Gastrocnemius medialis (tissue), 4 donors: Measurements from ENCODE around the gene MIGA1. TPM values are rescaled to one million over a fixed set of nuclear protein-coding genes. Genes with fewer than 3 reads are reported as not detected.

Experiments
- ATAC-seq, 2 donors: fragments of 150-250 bp; one replicate each; pipeline ENCODE4 v1.9.1; 2016
- DNase-seq, 2 donors: peaks; one replicate each; pipeline ENCODE4 v3.0.0-alpha.2; 2019
- H3K27ac ChIP-seq, 4 donors: fragments of 200-600 bp; sonication (generic); 1 replicate in 1 of 4; 2 replicates in 3 of 4; pipeline ENCODE4 v1.5.1; 2016 to 2018; ENCODE audit warnings: mild to moderate bottlenecking in 2 of 4, moderate library complexity in 1 of 4
- H3K27me3 ChIP-seq, 3 donors: fragments of 200-600 bp; sonication (generic) in 2 of 3; 1 replicate in 1 of 3; 2 replicates in 2 of 3; pipeline versions ENCODE4 v1.5.1 to v1.6.0; 2016 to 2019; ENCODE audit warnings: mild to moderate bottlenecking in 1 of 3, moderate library complexity in 1 of 3
- H3K36me3 ChIP-seq, 2 donors: fragments of 200-600 bp; sonication (generic) in 1 of 2; one replicate each; pipeline ENCODE4 v1.5.1; 2017 to 2018
- H3K4me1 ChIP-seq, 2 donors: fragments of 200-600 bp; sonication (generic) in 1 of 2; one replicate each; pipeline ENCODE4 v1.5.1; 2016 to 2017; ENCODE audit warnings: mild to moderate bottlenecking in 2 of 2
- H3K4me3 ChIP-seq, 4 donors: fragments of 200-600 bp; sonication (generic) in 3 of 4; 1 replicate in 1 of 4; 2 replicates in 3 of 4; pipeline ENCODE4 v1.5.1; 2016 to 2019; ENCODE audit warnings: mild to moderate bottlenecking in 2 of 4
- H3K9me3 ChIP-seq, 3 donors: fragments of 200-600 bp; sonication (generic) in 2 of 3; 1 replicate in 1 of 3; 2 replicates in 2 of 3; pipeline ENCODE4 v1.5.1; 2016 to 2019
- POLR2A ChIP-seq, 2 donors: fragments of 450-650 bp; IDR thresholded peaks; one replicate each; pipeline ENCODE4 v1.6.1; 2017; ENCODE audit warnings: antibody characterized with exemption in 2 of 2, mild to moderate bottlenecking in 2 of 2, moderate library complexity in 2 of 2
- in situ Hi-C, 4 donors: fragments of 200-750 bp; cut with MboI; loops; one replicate each; pipeline versions ENCODE4 v1.15.0 to v1.8.0; 2017; ENCODE audit warnings: low sequenced_read_pairs in 4 of 4
- intact Hi-C: fragments of 100-400 bp; cut with DNase I; formaldehyde crosslinking; loops from one replicate; pipeline ENCODE4 v1.15.1; 2023; ENCODE audit warnings: low total_unique reads
- total RNA-seq, 4 donors: library from RNA; depleted of rRNA; stranded (reverse); fragments of >200 nt; gene quantifications; one replicate each; pipeline versions ENCODE4 v1.1.0 to v1.2.3, GENCODE V29; 2016
- TF ChIP-seq, protein P1 (sequence below), 5 experiments: fragments of 450-650 bp in 3 of 5; fragments of 200-600 bp in 2 of 5; sonication (generic) in 2 of 5; IDR thresholded peaks in 4 of 5; conservative IDR thresholded peaks in 1 of 5; 1 replicate in 4 of 5; 2 replicates in 1 of 5; pipeline ENCODE4 v1.5.1; 2016 to 2019; ENCODE audit warnings: antibody characterized with exemption in 5 of 5, mild to moderate bottlenecking in 3 of 5, moderate library complexity in 3 of 5

MIGA1 gene
- total RNA-seq, 4 donors from 2014 or later = 15.0 to 21.7 (median 19.2) TPM

DNA sequence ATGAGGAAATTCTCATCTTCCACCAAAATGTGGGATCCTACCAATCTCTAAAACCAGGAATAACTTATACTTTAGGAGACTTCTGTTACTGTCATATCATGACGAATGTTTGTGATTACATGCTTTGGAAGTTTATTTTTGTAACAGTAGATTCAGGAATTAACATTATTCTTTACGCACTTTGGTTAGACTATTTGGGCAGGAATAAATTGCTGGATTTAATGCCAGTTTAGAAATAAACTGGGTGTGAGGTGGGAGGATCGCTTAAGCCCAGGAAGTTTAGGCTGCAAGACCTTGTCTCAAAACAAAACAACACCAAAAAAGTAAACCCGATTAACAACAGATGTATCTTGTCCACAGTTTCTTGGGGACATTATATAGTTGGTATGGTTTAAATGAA is 52.1 kb downstream of the MIGA1 start:
- intact Hi-C loops (no loop called here), in situ Hi-C loops (loop anchor here in 3 of 4 donors (5.0 to 10.0 kb wide), 2 partner anchors 53 to 61 kb away; partner anchors contain the start of gene NEXN (in 2 of the 3))
- H3K9me3 ChIP-seq = no peaks in the 10 kb centered on the region
- no peak for TF ChIP-seq POLR2A (IDR thresholded peaks at IDR 0.05)
- TF ChIP-seq, protein P1, sequence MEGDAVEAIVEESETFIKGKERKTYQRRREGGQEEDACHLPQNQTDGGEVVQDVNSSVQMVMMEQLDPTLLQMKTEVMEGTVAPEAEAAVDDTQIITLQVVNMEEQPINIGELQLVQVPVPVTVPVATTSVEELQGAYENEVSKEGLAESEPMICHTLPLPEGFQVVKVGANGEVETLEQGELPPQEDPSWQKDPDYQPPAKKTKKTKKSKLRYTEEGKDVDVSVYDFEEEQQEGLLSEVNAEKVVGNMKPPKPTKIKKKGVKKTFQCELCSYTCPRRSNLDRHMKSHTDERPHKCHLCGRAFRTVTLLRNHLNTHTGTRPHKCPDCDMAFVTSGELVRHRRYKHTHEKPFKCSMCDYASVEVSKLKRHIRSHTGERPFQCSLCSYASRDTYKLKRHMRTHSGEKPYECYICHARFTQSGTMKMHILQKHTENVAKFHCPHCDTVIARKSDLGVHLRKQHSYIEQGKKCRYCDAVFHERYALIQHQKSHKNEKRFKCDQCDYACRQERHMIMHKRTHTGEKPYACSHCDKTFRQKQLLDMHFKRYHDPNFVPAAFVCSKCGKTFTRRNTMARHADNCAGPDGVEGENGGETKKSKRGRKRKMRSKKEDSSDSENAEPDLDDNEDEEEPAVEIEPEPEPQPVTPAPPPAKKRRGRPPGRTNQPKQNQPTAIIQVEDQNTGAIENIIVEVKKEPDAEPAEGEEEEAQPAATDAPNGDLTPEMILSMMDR (IDR thresholded peaks at IDR 0.05 in 4 of 5, conservative IDR thresholded peaks at IDR 0.05 in 1 of 5) = no peak
- ATAC-seq (no peak), DNase-seq (no peak)
- no peaks in the 10 kb centered on the region for H3K36me3 ChIP-seq
- H3K27ac ChIP-seq = peak overlapping the region; percentile 91 to 100 (median 97)
- peaks cover 64 to 76% of the 10 kb centered on the region in 2 donors for H3K4me1 ChIP-seq
- H3K4me3 ChIP-seq = peak overlapping the region in 1 of 4 donors; percentile 7
- no peaks in the 10 kb centered on the region for H3K27me3 ChIP-seq

DNA sequence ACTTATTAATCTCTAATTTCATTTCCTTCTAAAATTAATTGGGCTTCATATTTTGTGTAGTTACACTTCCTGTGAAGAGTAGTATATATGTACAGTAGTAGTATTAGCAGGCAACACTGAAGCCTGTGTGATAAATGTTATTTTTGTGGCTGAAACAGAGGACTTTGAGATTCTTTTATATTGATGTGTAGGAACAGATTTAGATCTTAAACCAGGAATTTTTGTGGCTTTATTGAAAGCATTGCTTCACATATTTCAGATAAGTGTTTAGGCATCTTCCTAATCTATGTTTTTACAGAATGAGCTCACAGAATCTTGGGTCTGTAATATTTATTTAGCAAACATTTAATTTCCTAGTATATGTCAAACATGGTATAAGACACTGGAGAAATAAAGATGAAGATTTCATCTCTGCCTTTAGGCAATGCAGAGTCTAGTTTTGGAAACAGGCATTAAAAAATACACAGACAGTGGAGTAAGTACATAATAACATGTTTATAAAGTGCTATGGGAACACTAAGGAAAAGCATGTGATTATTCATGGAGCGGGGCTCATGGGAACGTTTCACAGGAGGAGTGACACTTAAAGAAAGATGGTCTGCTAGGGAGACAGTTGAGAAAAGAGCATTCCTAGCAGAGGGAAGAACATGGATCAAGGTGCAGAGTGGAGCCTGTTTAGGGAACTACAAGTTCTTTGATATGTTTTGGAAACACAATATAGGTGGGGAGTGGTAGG is 52.7 kb downstream of the MIGA1 start:
- intact Hi-C loops = loop anchor here (1.0 kb wide), 1 partner anchor 172 kb away; the partner anchor contains the start of gene DNAJB4

DNA sequence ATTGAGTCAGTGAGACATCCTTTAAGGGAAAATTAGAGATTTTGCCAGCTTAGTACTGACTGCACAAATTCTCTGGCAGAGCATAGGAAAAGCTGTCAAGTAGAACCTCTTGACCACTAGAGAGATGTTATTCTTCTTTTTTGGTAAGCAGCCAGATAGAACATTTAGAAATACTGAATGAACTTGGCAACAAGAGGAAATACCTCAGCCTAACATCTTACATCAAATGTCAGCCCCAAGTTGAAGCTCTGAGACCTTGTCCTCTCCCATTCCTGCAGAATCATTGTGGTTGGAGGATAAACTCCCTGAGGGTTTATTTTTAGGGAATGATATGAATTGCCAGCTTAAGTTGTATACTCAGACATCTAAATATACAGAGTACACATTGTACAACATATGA is 53.5 kb downstream of the MIGA1 start:
- TF ChIP-seq, protein P1 (IDR thresholded peaks at IDR 0.05 in 4 of 5, conservative IDR thresholded peaks at IDR 0.05 in 1 of 5) = no peak
- peak in 1 of 2 donors; percentile 16 for TF ChIP-seq POLR2A (IDR thresholded peaks at IDR 0.05)
- Histone ChIP-seq H3K27ac (peak overlapping the region; percentile 91 to 100 (median 97)), H3K36me3 (no peaks in the 10 kb centered on the region), H3K4me1 (peaks cover 77 to 87% of the 10 kb centered on the region in 2 donors), H3K9me3 (no peaks in the 10 kb centered on the region), H3K27me3 (no peaks in the 10 kb centered on the region), H3K4me3 (peak overlapping the region in 2 of 4 donors; percentile 8 to 20)
- in situ Hi-C loops = loop anchor here in 3 of 4 donors (5.0 to 10.0 kb wide), 2 partner anchors 52 to 59 kb away; partner anchors contain the start of gene NEXN (in 2 of the 3)
- intact Hi-C loops = loop anchor here (1.0 kb wide), 2 partner anchors 56 to 171 kb away; partner anchors contain the start of gene DNAJB4
- DNase-seq = peak; percentile 64 to 76
- ATAC-seq = peak; percentile 72 to 81

More for the DNA sequence above, 52.7 kb downstream of the MIGA1 start:
- DNase-seq (peak; percentile 64 to 70), ATAC-seq (peak; percentile 54 to 69)
- Histone ChIP-seq H3K27me3 (no peaks in the 10 kb centered on the region), H3K4me1 (peaks cover 70 to 79% of the 10 kb centered on the region in 2 donors), H3K36me3 (no peaks in the 10 kb centered on the region), H3K9me3 (no peaks in the 10 kb centered on the region), H3K27ac (peak overlapping the region; percentile 91 to 100 (median 97)), H3K4me3 (peak overlapping the region; percentile 7 to 20 (median 12))
- in situ Hi-C loops = loop anchor here in 3 of 4 donors (5.0 to 10.0 kb wide), 2 partner anchors 53 to 60 kb away; partner anchors contain the start of gene NEXN (in 2 of the 3)
- peak in 1 of 2 donors; percentile 55 for TF ChIP-seq POLR2A (IDR thresholded peaks at IDR 0.05)
- TF ChIP-seq, protein P1 (IDR thresholded peaks at IDR 0.05 in 4 of 5, conservative IDR thresholded peaks at IDR 0.05 in 1 of 5) = no peak

DNA sequence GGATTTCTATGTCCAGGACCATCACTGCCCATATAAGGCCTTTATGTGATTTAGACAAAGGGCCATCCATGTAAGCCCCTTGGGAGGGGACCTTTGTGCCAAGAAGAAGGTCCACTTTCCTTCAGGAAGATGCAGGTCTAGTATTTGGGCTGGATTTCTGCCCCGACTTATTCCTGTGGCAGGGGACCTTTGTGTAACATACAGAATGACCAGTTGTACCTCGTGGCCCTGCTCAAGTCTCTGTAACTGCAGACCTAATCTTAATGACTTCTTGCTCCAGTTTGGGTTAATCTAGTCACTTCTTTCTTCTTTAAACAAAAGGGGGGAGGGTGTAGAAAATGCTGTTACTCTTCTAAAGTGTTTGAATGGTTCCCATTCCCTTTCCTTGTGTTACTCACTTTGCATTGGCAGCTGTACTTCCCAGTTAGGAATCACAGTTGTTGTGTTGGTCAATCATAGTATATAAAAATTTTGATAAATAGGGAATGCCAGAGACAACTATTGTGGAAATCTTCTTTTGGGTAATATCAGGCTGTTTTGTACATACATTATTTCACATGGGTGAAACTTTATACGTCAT is 54.2 kb downstream of the MIGA1 start:
- H3K9me3 ChIP-seq = no peaks in the 10 kb centered on the region
- H3K4me3 ChIP-seq = no peak overlapping the region
- TF ChIP-seq, protein P1 (IDR thresholded peaks at IDR 0.05 in 4 of 5, conservative IDR thresholded peaks at IDR 0.05 in 1 of 5) = no peak
- TF ChIP-seq POLR2A (IDR thresholded peaks at IDR 0.05) = no peak
- H3K27me3 ChIP-seq = no peaks in the 10 kb centered on the region
- peak overlapping the region; percentile 91 to 100 (median 97) for H3K27ac ChIP-seq
- intact Hi-C loops = loop anchor here (1.0 kb wide), 1 partner anchor 56 kb away; no protein-coding TSS in a partner anchor
- in situ Hi-C loops = loop anchor here in 3 of 4 donors (5.0 to 10.0 kb wide), 2 partner anchors 51 to 59 kb away; partner anchors contain the start of gene NEXN (in 2 of the 3)
- peak; percentile 33 to 45 for DNase-seq
- H3K36me3 ChIP-seq = no peaks in the 10 kb centered on the region
- peak in 1 of 2 donors; percentile 19 for ATAC-seq
- peaks cover 79 to 86% of the 10 kb centered on the region in 2 donors for H3K4me1 ChIP-seq
